H9 (cell line): Measurements from ENCODE around the gene SLK. TPM values are rescaled to one million over a fixed set of nuclear protein-coding genes. Genes with fewer than 3 reads are reported as not detected.

Experiments
- DNase-seq: peaks from one replicate; pipeline ENCODE4 v3.0.0-alpha.2; 2017
- H2AFZ ChIP-seq: one replicate; pipeline ENCODE4 v1.6.1; 2013; ENCODE audit warnings: mild to moderate bottlenecking, low read length, control low read depth, moderate library complexity
- H2AK5ac ChIP-seq: 2 replicates; pipeline ENCODE4 v1.6.1; 2013; ENCODE audit warnings: low read length, control low read depth, mixed read lengths; ENCODE audit not compliant: insufficient read length
- H2BK120ac ChIP-seq: one replicate; pipeline ENCODE4 v1.6.1; 2013; ENCODE audit warnings: low read depth, mild to moderate bottlenecking, low read length, control low read depth, inconsistent platforms; ENCODE audit not compliant: poor library complexity, severe bottlenecking
- H2BK12ac ChIP-seq: 2 replicates; pipeline ENCODE4 v1.6.1; 2013; ENCODE audit warnings: low read length, control low read depth, mixed read lengths, low read depth; ENCODE audit not compliant: insufficient read length
- H2BK15ac ChIP-seq: 2 replicates; pipeline ENCODE4 v1.6.1; 2013; ENCODE audit warnings: low read depth, low read length, control low read depth
- H2BK20ac ChIP-seq: one replicate; pipeline ENCODE4 v1.6.1; 2013; ENCODE audit warnings: low read depth, mild to moderate bottlenecking, low read length, control low read depth, inconsistent platforms; ENCODE audit not compliant: poor library complexity, severe bottlenecking
- H2BK5ac ChIP-seq: 2 replicates; pipeline ENCODE4 v1.6.1; 2013; ENCODE audit warnings: low read length, control low read depth, mixed read lengths; ENCODE audit not compliant: insufficient read length
- H3K14ac ChIP-seq: 2 replicates; pipeline ENCODE4 v1.6.1; 2013; ENCODE audit warnings: low read length, control low read depth; ENCODE audit not compliant: insufficient read depth
- H3K18ac ChIP-seq: 2 replicates; pipeline ENCODE4 v1.6.1; 2013; ENCODE audit warnings: low read depth, mild to moderate bottlenecking, mixed read lengths, low read length, control low read depth; ENCODE audit not compliant: insufficient read length
- H3K23ac ChIP-seq: 2 replicates; pipeline ENCODE4 v1.6.1; 2013; ENCODE audit warnings: low read length, control low read depth, mixed read lengths, low read depth; ENCODE audit not compliant: insufficient read length
- H3K23me2 ChIP-seq: 2 replicates; pipeline ENCODE4 v1.6.1; 2013; ENCODE audit warnings: low read depth, mild to moderate bottlenecking, mixed read lengths, low read length, control low read depth; ENCODE audit not compliant: insufficient read length, poor library complexity, severe bottlenecking
- H3K27ac ChIP-seq: 2 replicates; pipeline ENCODE4 v1.5.1; 2013; ENCODE audit warnings: low read length, control low read depth, mixed read lengths, low read depth; ENCODE audit not compliant: insufficient read length
- H3K27me3 ChIP-seq: 2 replicates; pipeline ENCODE4 v1.6.1; 2013; ENCODE audit warnings: low read length, control low read depth, inconsistent platforms; ENCODE audit not compliant: insufficient read depth
- H3K4ac ChIP-seq: 2 replicates; pipeline ENCODE4 v1.6.1; 2013; ENCODE audit warnings: low read depth, mild to moderate bottlenecking, control low read depth, inconsistent platforms, low read length, moderate library complexity
- H3K4me1 ChIP-seq: 2 replicates; pipeline ENCODE4 v1.6.1; 2013; ENCODE audit warnings: low read length, control low read depth, inconsistent platforms; ENCODE audit not compliant: insufficient read depth
- H3K4me2 ChIP-seq: 2 replicates; pipeline ENCODE4 v1.6.1; 2013; ENCODE audit warnings: low read length, control low read depth, mixed read lengths; ENCODE audit not compliant: insufficient read length, insufficient read depth
- H3K56ac ChIP-seq: 2 replicates; pipeline ENCODE4 v1.6.1; 2013; ENCODE audit warnings: low read depth, mild to moderate bottlenecking, mixed read lengths, low read length, control low read depth; ENCODE audit not compliant: insufficient read length
- H3K79me1 ChIP-seq: 2 replicates; pipeline ENCODE4 v1.6.1; 2013; ENCODE audit warnings: low read depth, mild to moderate bottlenecking, moderate library complexity, low read length, control low read depth, inconsistent platforms; ENCODE audit not compliant: insufficient read depth, poor library complexity, severe bottlenecking
- H3K79me2 ChIP-seq: 2 replicates; pipeline ENCODE4 v1.6.1; 2013; ENCODE audit warnings: low read length, control low read depth, inconsistent platforms; ENCODE audit not compliant: insufficient read depth
- H3K9ac ChIP-seq: 2 replicates; pipeline ENCODE4 v1.6.1; 2013; ENCODE audit warnings: low read length, control low read depth, mixed read lengths; ENCODE audit not compliant: insufficient read length; ENCODE audit errors: extremely low read depth
- H3K9me3 ChIP-seq: one replicate; pipeline ENCODE4 v1.6.1; 2013; ENCODE audit warnings: low read depth, low read length, inconsistent platforms; ENCODE audit not compliant: control insufficient read depth
- H3T11ph ChIP-seq: one replicate; pipeline ENCODE4 v1.6.1; 2013; ENCODE audit warnings: mild to moderate bottlenecking, low read length, control low read depth, inconsistent platforms
- H4K20me1 ChIP-seq: one replicate; pipeline ENCODE4 v1.6.1; 2013; ENCODE audit not compliant: control insufficient read depth, insufficient read length, insufficient read depth
- H4K5ac ChIP-seq: 2 replicates; pipeline ENCODE4 v1.6.1; 2013; ENCODE audit warnings: low read depth, mild to moderate bottlenecking, mixed read lengths, low read length, control low read depth; ENCODE audit not compliant: insufficient read length
- H4K8ac ChIP-seq: replicated peaks from 2 replicates; pipeline ENCODE4 v1.6.1; 2013; ENCODE audit warnings: low read length, control low read depth, mixed read lengths, low read depth; ENCODE audit not compliant: insufficient read length
- H4K91ac ChIP-seq: 2 replicates; pipeline ENCODE4 v1.6.1; 2013; ENCODE audit warnings: low read depth, mild to moderate bottlenecking, moderate library complexity, mixed read lengths, low read length, control low read depth; ENCODE audit not compliant: insufficient read length
- H3K27ac Mint-ChIP-seq, 3 experiments: 2 replicates in 2 of 3; 3 replicates in 1 of 3; pipeline ENCODE4 v1.8.0; 2020 to 2021; ENCODE audit warnings: mixed read lengths in 3 of 3, mild to moderate bottlenecking in 1 of 3, moderate library complexity in 1 of 3
- H3K27me3 Mint-ChIP-seq: 2 replicates; pipeline ENCODE4 v1.8.0; 2021; ENCODE audit warnings: low read depth, mild to moderate bottlenecking, moderate library complexity, mixed read lengths
- H3K36me3 Mint-ChIP-seq, 3 experiments: 2 replicates in 2 of 3; 3 replicates in 1 of 3; pipeline ENCODE4 v1.8.0; 2020 to 2021; ENCODE audit warnings: low read depth in 3 of 3, mixed read lengths in 3 of 3; ENCODE audit not compliant: insufficient read depth in 1 of 3
- H3K4me1 Mint-ChIP-seq, 2 experiments: 2 replicates each; pipeline ENCODE4 v1.8.0; 2020; ENCODE audit warnings: mixed read lengths in 2 of 2
- H3K4me3 Mint-ChIP-seq, 2 experiments: 2 replicates in 1 of 2; 3 replicates in 1 of 2; pipeline ENCODE4 v1.8.0; 2020 to 2021; ENCODE audit warnings: mild to moderate bottlenecking in 2 of 2, mixed read lengths in 2 of 2, moderate library complexity in 1 of 2
- H3K9me3 Mint-ChIP-seq, 2 experiments: 2 replicates in 1 of 2; 3 replicates in 1 of 2; pipeline ENCODE4 v1.8.0; 2020; ENCODE audit warnings: mild to moderate bottlenecking in 2 of 2, mixed read lengths in 2 of 2, moderate library complexity in 1 of 2
- WGBS: extraction: QIAGEN DNeasy Blood & Tissue Kit; methylation state at CpG from one replicate; pipeline ENCODE4 v1.1.7; 2013; ENCODE audit warnings: missing lambda C conversion rate, low lambda C conversion rate, mixed read lengths; ENCODE audit not compliant: insufficient read length; ENCODE audit errors: extremely low coverage; 5-methylcytosine and 5-hydroxymethylcytosine counted together
- total RNA-seq: library from RNA; stranded (reverse); gene quantifications from 2 replicates; pipeline ENCODE4 v1.2.1, GENCODE V29; 2021
- TF ChIP-seq, protein P1 (sequence below): fragments of 200-600 bp; sonication (generic); conservative IDR thresholded peaks from 3 replicates; pipeline ENCODE4 v1.8.0; 2021; ENCODE audit warnings: antibody characterized with exemption, mild to moderate bottlenecking

The SLK gene
- total RNA-seq, 1 experiment from 2014 or later = 21.0 TPM

DNA sequence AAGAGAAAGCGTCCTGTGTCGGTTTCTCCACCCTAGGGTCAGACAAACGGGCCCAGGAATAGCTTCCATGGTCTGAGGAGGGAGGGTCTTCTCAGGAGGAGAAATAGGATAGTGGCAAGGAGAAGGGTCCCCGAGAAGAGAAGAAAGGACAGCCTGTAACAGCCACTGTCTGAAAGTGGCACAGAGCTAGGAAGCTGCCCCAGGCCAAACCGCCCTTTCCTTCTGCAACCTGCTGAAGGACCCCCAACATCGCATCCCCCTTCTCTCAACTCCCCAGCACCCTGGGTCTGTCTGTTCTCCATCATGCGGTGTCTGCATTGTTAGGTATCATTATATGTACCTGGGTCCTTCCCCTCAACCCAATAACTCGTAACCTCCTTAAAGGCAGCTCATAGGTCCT is 71.6 kb downstream of the SLK start:
- no peak overlapping the region for H3K9ac ChIP-seq
- H3K27ac ChIP-seq = no peak overlapping the region
- no peak overlapping the region for H3K14ac ChIP-seq
- DNase-seq = no peak
- H3K4me1 ChIP-seq = no peaks in the 10 kb centered on the region
- H2BK20ac ChIP-seq = no peak overlapping the region
- Mint-ChIP-seq H3K36me3 (no peaks in the 10 kb centered on the region; a peak in 1 of 7 replicates), H3K4me3 (no peak overlapping the region), H3K4me1 (peaks cover 3 to 8% of the 10 kb centered on the region in 2 experiments), H3K9me3 (no peaks in the 10 kb centered on the region), H3K27ac (no peak overlapping the region), H3K27me3 (no peaks in the 10 kb centered on the region; the same call in 1 of the 2 replicates)
- no peak overlapping the region for H4K5ac ChIP-seq
- H4K20me1 ChIP-seq = no peaks in the 10 kb centered on the region
- no peaks in the 10 kb centered on the region for H3K27me3 ChIP-seq
- no peak overlapping the region for H3K4me2 ChIP-seq
- no peak overlapping the region for H2BK120ac ChIP-seq
- H3K4ac ChIP-seq = no peak overlapping the region
- no peak overlapping the region for H2AK5ac ChIP-seq
- no peak overlapping the region for H2BK5ac ChIP-seq
- H3K9me3 ChIP-seq = no peaks in the 10 kb centered on the region
- no peak overlapping the region for H2AFZ ChIP-seq
- H2BK15ac ChIP-seq = no peak overlapping the region
- no peak overlapping the region for H3K56ac ChIP-seq
- no peak overlapping the region for H3K18ac ChIP-seq
- H3K23me2 ChIP-seq = no peaks in the 10 kb centered on the region
- no peak overlapping the region for H2BK12ac ChIP-seq
- no CpG with 5 or more reads among the region's 8 CpGs for WGBS
- H3T11ph ChIP-seq = no peak overlapping the region
- H3K79me1 ChIP-seq = no peaks in the 10 kb centered on the region
- H4K91ac ChIP-seq = no peak overlapping the region
- H4K8ac ChIP-seq = no peak overlapping the region
- H3K23ac ChIP-seq = no peak overlapping the region
- TF ChIP-seq, protein P1, sequence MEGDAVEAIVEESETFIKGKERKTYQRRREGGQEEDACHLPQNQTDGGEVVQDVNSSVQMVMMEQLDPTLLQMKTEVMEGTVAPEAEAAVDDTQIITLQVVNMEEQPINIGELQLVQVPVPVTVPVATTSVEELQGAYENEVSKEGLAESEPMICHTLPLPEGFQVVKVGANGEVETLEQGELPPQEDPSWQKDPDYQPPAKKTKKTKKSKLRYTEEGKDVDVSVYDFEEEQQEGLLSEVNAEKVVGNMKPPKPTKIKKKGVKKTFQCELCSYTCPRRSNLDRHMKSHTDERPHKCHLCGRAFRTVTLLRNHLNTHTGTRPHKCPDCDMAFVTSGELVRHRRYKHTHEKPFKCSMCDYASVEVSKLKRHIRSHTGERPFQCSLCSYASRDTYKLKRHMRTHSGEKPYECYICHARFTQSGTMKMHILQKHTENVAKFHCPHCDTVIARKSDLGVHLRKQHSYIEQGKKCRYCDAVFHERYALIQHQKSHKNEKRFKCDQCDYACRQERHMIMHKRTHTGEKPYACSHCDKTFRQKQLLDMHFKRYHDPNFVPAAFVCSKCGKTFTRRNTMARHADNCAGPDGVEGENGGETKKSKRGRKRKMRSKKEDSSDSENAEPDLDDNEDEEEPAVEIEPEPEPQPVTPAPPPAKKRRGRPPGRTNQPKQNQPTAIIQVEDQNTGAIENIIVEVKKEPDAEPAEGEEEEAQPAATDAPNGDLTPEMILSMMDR = no peak
- no peaks in the 10 kb centered on the region for H3K79me2 ChIP-seq
